Ishikawa (cell line): ENCODE measurements around the gene SMC1A.

Experiments used
- CEBPB ChIP-seq: IDR thresholded peaks from 2 replicates; pipeline ENCODE4 v1.6.1; 2012
- CREB1 ChIP-seq: IDR thresholded peaks from 2 replicates; pipeline ENCODE4 v1.6.1; 2012; ENCODE audit warnings: low read depth
- EP300 ChIP-seq: IDR thresholded peaks from 2 replicates; pipeline ENCODE4 v1.6.1; 2012; ENCODE audit warnings: borderline replicate concordance
- FOXM1 ChIP-seq: IDR thresholded peaks from 2 replicates; pipeline ENCODE4 v1.6.1; 2012; ENCODE audit warnings: low read depth, borderline replicate concordance
- MAX ChIP-seq: IDR thresholded peaks from 2 replicates; pipeline ENCODE4 v1.6.1; 2012
- NFIC ChIP-seq: IDR thresholded peaks from 2 replicates; pipeline ENCODE4 v1.6.1; 2012
- RAD21 ChIP-seq: IDR thresholded peaks from 2 replicates; pipeline ENCODE4 v1.6.1; 2012; ENCODE audit warnings: low read depth
- REST ChIP-seq: IDR thresholded peaks from 2 replicates; pipeline ENCODE4 v1.6.1; 2012; ENCODE audit warnings: low read depth, mild to moderate bottlenecking
- TAF1 ChIP-seq: IDR thresholded peaks from 2 replicates; pipeline ENCODE4 v1.6.1; 2012; ENCODE audit warnings: low read depth, mild to moderate bottlenecking
- TCF12 ChIP-seq: IDR thresholded peaks from 2 replicates; pipeline ENCODE4 v1.6.1; 2012; ENCODE audit warnings: low read depth
- TEAD4 ChIP-seq: IDR thresholded peaks from 2 replicates; pipeline ENCODE4 v1.6.1; 2012
- USF1 ChIP-seq: IDR thresholded peaks from 2 replicates; pipeline ENCODE4 v1.6.1; 2012
- YY1 ChIP-seq: IDR thresholded peaks from 2 replicates; pipeline ENCODE4 v1.6.1; 2012; ENCODE audit warnings: low read depth
- ZBTB7A ChIP-seq: IDR thresholded peaks from 2 replicates; pipeline ENCODE4 v1.6.1; 2012; ENCODE audit warnings: low read depth

GRCh38 chrX:53441531-53442321 lies 19.3 kb upstream of the SMC1A start:
- no peak for TF ChIP-seq RAD21
- no peak for TF ChIP-seq REST
- TF ChIP-seq EP300: no peak
- TF ChIP-seq CREB1: no peak
- TF ChIP-seq NFIC: no peak
- TF ChIP-seq CEBPB: no peak
- no peak for TF ChIP-seq TEAD4
- TF ChIP-seq MAX: no peak
- TF ChIP-seq YY1: no peak
- TF ChIP-seq TCF12: no peak
- TF ChIP-seq USF1: no peak
- no peak for TF ChIP-seq ZBTB7A
- TF ChIP-seq FOXM1: no peak
- TF ChIP-seq TAF1: no peak
